GM12872 (cell line): ENCODE results near the gene CH25H.

Experiments
- TF ChIP-seq, protein P1 (sequence below): IDR thresholded peaks from 3 replicates; pipeline ENCODE4 v1.5.1; 2011; ENCODE audit warnings: low read depth, mild to moderate bottlenecking, low read length, moderate library complexity; ENCODE audit not compliant: insufficient read depth

CH25H gene

GRCh38 chr10:89165923-89166322 lies 41.2 kb downstream of the CH25H start:
- TF ChIP-seq, protein P1, sequence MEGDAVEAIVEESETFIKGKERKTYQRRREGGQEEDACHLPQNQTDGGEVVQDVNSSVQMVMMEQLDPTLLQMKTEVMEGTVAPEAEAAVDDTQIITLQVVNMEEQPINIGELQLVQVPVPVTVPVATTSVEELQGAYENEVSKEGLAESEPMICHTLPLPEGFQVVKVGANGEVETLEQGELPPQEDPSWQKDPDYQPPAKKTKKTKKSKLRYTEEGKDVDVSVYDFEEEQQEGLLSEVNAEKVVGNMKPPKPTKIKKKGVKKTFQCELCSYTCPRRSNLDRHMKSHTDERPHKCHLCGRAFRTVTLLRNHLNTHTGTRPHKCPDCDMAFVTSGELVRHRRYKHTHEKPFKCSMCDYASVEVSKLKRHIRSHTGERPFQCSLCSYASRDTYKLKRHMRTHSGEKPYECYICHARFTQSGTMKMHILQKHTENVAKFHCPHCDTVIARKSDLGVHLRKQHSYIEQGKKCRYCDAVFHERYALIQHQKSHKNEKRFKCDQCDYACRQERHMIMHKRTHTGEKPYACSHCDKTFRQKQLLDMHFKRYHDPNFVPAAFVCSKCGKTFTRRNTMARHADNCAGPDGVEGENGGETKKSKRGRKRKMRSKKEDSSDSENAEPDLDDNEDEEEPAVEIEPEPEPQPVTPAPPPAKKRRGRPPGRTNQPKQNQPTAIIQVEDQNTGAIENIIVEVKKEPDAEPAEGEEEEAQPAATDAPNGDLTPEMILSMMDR, result no peak

DNA sequence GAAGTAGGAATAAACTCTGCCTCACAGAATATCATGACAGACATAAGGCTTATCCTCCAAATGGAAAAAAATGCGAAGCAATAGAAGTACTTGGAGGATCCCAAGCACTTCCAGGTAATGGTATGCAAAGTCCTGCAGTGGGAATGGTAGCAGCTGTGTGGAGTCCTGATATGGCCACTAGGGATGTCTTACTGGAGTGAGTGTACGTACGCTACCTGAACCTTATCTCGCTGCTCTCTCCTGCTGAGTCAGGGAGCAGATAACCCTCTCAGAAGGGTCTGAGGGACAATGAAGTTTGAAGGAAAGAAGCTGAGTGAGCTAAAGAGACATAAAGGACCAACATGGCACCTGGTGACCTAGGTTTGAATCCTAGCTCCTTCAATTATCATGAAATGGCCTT lies 42.2 kb downstream of the CH25H start:
- TF ChIP-seq, protein P1, result no peak

- TF ChIP-seq, protein P1, result no peak
Observed at GRCh38 chr10:89164080-89164479, 43.0 kb downstream of the CH25H start.

DNA sequence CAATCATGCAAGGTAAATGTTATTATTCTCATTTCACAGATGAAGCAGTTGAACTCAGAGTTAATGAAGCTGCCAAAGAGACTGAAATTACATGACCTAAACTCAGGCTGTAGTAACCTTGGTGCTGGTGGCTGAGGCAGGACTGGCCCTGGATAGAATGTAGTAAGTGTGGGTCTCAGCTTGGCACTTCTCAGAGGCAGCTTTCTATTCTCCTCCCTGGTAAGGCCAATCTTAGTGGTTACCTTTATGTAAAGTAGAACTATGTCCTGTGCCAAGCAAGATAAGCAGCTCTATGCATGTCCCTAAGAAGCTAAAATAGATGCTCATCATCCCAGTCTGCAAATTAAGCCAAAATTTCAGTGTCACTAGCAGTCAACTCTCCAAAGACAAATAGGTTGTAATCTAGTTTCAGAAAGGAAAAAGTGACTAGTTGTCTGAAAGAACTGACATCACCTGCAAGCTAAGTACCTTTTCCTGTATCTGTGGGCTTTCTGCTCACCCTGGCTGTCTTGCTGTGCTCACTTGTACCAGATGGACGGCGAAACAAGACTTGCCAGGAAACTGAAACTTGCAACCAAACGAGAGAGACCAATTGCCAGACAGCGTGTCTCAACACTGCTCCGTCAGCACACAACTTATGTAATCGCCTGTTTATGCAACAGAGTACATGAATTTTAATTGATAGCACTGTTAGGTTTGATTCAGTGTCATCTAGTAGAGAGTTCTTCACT lies 43.7 kb downstream of the CH25H start:
- TF ChIP-seq, protein P1, result no peak

DNA sequence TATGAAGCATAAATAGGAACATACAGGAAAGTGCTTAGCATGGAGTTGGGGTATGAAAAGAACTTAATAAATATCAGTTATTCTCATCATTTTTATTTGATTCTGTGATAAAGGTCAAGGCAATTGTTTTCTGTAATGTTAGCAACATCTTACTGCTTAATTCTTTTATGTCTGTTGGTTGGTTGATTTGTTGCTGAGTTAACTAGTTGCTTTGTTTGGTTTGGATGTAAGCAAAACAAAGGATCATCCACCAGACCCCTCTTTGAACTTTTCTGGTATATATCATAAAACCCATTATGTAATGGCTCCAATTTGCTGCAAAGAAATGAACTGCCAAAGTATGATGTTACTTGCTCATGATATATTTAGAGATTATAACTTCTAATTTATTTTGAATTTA lies 44.5 kb downstream of the CH25H start:
- TF ChIP-seq, protein P1, result no peak

- TF ChIP-seq, protein P1, result no peak
Observed at GRCh38 chr10:89160339-89160738, 46.8 kb downstream of the CH25H start.

DNA sequence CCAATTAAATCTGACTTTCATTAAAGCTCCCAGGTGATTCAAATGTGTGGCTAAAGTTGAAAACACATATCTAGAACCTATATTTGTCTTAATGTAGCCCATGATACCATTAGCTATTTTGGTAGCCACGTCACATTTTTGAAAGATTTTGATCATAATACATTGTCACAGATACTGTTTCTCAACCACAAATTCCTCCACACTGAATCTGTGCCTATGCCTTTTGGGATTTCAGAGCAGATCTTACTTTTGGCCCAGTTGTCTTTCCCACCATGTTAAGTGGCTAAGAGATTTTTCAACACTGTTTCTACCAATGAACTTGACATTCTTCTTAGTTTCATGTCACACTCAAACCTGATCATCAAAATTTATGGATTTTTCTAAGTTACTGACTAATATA lies 47.4 kb downstream of the CH25H start:
- TF ChIP-seq, protein P1, result no peak
